Lung (tissue), 12 donors: ENCODE data around the gene PRR22. TPM values are rescaled to one million over a fixed set of nuclear protein-coding genes. Genes with fewer than 3 reads are reported as not detected.
"Not testable (repeated sequence)": the region's sequence is repeated elsewhere in the genome, so short reads cannot be mapped to it uniquely, and the experiment has no call there.

Experiments
- ATAC-seq: fragments of 200-7000 bp; cut with Tn5 transposase; one replicate; pipeline ENCODE4 v1.9.1; 2020; ENCODE audit warnings: moderate number of reproducible peaks; ENCODE audit not compliant: insufficient read depth, low FRiP score
- DNase-seq, 3 donors: peaks; one replicate each; pipeline ENCODE4 v3.0.0-alpha.2; 2013 to 2017
- H3K27ac ChIP-seq, 2 donors: one replicate each; pipeline ENCODE4 v1.5.1; 2013; ENCODE audit warnings: mild to moderate bottlenecking in 2 of 2, moderate library complexity in 2 of 2, control low read depth in 1 of 2, inconsistent platforms in 1 of 2, low read depth in 1 of 2, low read length in 1 of 2
- H3K27me3 ChIP-seq, 3 donors: one replicate each; pipeline ENCODE4 v1.5.1; 2013; ENCODE audit warnings: low read length in 2 of 3; ENCODE audit not compliant: control insufficient read depth in 3 of 3, insufficient read depth in 3 of 3
- H3K36me3 ChIP-seq, 4 donors: one replicate each; pipeline ENCODE4 v1.5.1; 2013; ENCODE audit warnings: low read length in 4 of 4, mild to moderate bottlenecking in 1 of 4, moderate library complexity in 1 of 4; ENCODE audit not compliant: control insufficient read depth in 4 of 4, insufficient read depth in 4 of 4
- H3K4me1 ChIP-seq, 5 donors: one replicate each; pipeline ENCODE4 v1.5.1; 2013; ENCODE audit warnings: low read length in 5 of 5, mild to moderate bottlenecking in 2 of 5, moderate library complexity in 1 of 5; ENCODE audit not compliant: control insufficient read depth in 5 of 5, insufficient read depth in 5 of 5
- H3K4me3 ChIP-seq: one replicate; pipeline ENCODE4 v1.5.1; 2013; ENCODE audit warnings: mild to moderate bottlenecking, control low read depth, moderate library complexity
- H3K9ac ChIP-seq, 2 donors: one replicate each; pipeline ENCODE4 v1.5.1; 2013; ENCODE audit warnings: low read length in 2 of 2, control low read depth in 1 of 2; ENCODE audit not compliant: insufficient read depth in 1 of 2
- H3K9me3 ChIP-seq, 4 donors: one replicate each; pipeline ENCODE4 v1.5.1; 2013; ENCODE audit warnings: low read length in 3 of 4, mild to moderate bottlenecking in 1 of 4, moderate library complexity in 1 of 4; ENCODE audit not compliant: control insufficient read depth in 4 of 4, insufficient read depth in 3 of 4
- WGBS, 2 donors: extraction: QIAGEN DNeasy Blood & Tissue Kit; methylation state at CpG; one replicate each; pipeline ENCODE4 v1.1.7; 2013; 5-methylcytosine and 5-hydroxymethylcytosine counted together
- polyA plus RNA-seq, 2 donors: library from polyadenylated mRNA; stranded (reverse); fragments of 200-250 nt; gene quantifications; one replicate each; pipeline ENCODE4 v1.2.1, GENCODE V29; 2013
- total RNA-seq, 2 donors: library from RNA; depleted of rRNA in 1 of 2; stranded (reverse); fragments of >200 nt in 1 of 2; gene quantifications; one replicate each; pipeline ENCODE4 v1.2.1, GENCODE V29; 2014 to 2021
- TF ChIP-seq, protein P1 (sequence below): IDR thresholded peaks from 2 replicates; pipeline ENCODE4 v1.5.1; 2012; ENCODE audit warnings: mild to moderate bottlenecking; ENCODE audit errors: control extremely low read depth, extremely low read depth
- donor health status: control.
- donor health status: control.
- donor health status: Bipolar disorder and iron deficiency.
- donor health status: healthy.
- donor health status: DM: yes; HTN: yes; CAD: no.

The PRR22 gene
- total and polyA plus RNA-seq, 4 donors: 0.20 to 6.8 (median 4.4) TPM

DNA sequence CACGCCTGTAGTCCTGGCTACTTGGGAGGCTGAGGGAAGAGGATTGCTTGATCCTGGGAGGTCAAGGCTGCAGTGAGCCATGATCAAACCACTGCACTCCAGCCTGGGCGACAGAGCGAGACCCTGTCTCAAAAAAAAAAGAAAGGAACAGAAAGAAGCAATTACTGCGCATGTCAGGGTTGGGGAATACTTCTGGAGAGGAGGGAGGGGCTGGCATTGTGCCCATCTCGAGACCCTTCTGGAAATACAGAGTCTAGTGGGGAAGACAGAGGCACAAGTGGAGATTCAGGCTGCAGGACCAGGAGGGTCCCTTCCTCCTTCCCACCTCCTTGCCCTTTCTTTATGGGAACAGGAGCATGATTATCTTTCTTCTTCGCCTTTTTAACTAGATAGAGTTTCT lies 30.8 kb downstream of the PRR22 start:
- H3K9ac ChIP-seq: no peak overlapping the region
- no peak overlapping the region for H3K27ac ChIP-seq
- H3K36me3 ChIP-seq: no peaks in the 10 kb centered on the region
- no peaks in the 10 kb centered on the region for H3K4me1 ChIP-seq
- 72 to 81% methylated on average over 6 of the region's 6 CpGs for WGBS, 2 donors
- no peaks in the 10 kb centered on the region for H3K9me3 ChIP-seq
- H3K27me3 ChIP-seq: peaks cover 0 to 2% (median 0%) of the 10 kb centered on the region in 3 donors
- H3K4me3 ChIP-seq: no peak overlapping the region
- DNase-seq (no peak), ATAC-seq (no peak)
- TF ChIP-seq, protein P1, sequence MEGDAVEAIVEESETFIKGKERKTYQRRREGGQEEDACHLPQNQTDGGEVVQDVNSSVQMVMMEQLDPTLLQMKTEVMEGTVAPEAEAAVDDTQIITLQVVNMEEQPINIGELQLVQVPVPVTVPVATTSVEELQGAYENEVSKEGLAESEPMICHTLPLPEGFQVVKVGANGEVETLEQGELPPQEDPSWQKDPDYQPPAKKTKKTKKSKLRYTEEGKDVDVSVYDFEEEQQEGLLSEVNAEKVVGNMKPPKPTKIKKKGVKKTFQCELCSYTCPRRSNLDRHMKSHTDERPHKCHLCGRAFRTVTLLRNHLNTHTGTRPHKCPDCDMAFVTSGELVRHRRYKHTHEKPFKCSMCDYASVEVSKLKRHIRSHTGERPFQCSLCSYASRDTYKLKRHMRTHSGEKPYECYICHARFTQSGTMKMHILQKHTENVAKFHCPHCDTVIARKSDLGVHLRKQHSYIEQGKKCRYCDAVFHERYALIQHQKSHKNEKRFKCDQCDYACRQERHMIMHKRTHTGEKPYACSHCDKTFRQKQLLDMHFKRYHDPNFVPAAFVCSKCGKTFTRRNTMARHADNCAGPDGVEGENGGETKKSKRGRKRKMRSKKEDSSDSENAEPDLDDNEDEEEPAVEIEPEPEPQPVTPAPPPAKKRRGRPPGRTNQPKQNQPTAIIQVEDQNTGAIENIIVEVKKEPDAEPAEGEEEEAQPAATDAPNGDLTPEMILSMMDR: no peak

DNA sequence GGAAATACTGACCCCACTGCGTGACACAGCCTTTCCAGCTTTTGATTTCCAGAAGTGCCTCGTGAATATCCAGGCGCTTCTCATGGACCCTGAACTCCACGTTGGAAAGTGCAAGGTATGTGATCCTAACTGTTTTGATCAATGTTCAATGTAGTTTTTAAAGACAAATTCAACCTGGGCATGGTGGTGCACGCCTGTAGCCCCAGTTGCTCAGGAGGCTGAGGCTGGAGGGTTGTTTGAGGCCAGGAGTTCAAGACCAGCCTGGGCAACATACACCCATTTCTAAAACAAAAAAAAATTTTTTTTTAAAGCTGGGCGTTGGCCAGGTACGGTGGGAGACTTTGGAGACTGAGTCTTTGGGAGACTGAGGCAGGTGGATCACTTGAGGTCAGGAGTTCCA lies 32.8 kb downstream of the PRR22 start:
- no peak overlapping the region for H3K27ac ChIP-seq
- H3K4me1 ChIP-seq: no peaks in the 10 kb centered on the region
- WGBS, 2 donors: 86 to 90% methylated on average over 7 of the region's 7 CpGs
- H3K4me3 ChIP-seq: no peak overlapping the region
- no peaks in the 10 kb centered on the region for H3K9me3 ChIP-seq
- ATAC-seq (no peak), DNase-seq (no peak)
- no peaks in the 10 kb centered on the region for H3K36me3 ChIP-seq
- no peak overlapping the region for H3K9ac ChIP-seq
- TF ChIP-seq, protein P1: no peak
- H3K27me3 ChIP-seq: no peaks in the 10 kb centered on the region

DNA sequence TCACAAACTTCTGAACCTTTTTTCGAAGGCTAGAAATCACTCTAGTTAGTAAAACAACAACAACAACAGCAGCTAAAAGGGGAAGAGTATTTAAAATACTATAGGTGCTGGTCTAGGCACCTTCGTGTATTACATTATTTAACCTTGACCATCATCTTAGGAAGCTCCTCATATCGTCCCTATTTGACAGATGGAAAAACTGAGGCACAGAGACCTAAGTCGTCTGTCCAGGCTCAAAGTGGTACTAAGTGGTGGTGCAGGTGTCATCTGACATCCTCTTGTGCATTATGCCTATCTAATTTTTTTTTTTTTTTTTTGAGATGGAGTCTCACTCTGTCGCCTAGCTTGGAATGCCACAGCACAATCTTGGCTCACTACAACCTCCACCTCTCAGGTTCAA lies 35.0 kb downstream of the PRR22 start:
- 88 to 91% methylated on average over 5 of the region's 5 CpGs for WGBS, 2 donors
- TF ChIP-seq, protein P1: no peak
- no peak overlapping the region for H3K4me3 ChIP-seq
- no peaks in the 10 kb centered on the region for H3K36me3 ChIP-seq
- DNase-seq (no peak), ATAC-seq (no peak)
- H3K9ac ChIP-seq: no peak overlapping the region
- H3K27ac ChIP-seq: no peak overlapping the region
- H3K4me1 ChIP-seq: no peaks in the 10 kb centered on the region
- H3K9me3 ChIP-seq: no peaks in the 10 kb centered on the region
- no peaks in the 10 kb centered on the region for H3K27me3 ChIP-seq

DNA sequence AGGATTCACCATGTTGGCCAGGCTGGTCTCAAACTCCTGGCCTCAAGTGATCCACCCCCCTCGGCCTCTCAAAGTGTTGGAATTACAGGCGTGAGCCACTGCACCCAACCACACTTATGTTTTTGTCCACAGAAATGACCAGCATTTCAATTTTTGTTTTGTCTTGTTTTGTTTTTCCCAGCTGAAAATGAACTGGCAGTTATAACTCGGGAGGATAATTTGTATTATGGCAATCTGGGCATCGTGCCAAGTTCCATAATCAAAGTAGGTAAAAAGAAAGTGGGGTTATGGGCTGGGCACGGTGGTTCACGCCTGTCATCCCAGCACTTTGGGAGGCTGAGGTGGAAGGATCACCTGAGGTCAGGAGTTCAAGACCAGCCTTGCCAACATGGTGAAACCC lies 35.6 kb downstream of the PRR22 start:
- H3K9me3 ChIP-seq, H3K4me1 ChIP-seq, H3K27me3 ChIP-seq, H3K4me3 ChIP-seq, ATAC-seq, H3K36me3 ChIP-seq, H3K27ac ChIP-seq, H3K9ac ChIP-seq: not testable (repeated sequence)
- WGBS, 2 donors: 36 to 56% methylated on average over 6 of the region's 6 CpGs
- peak in 2 of 3 donors; percentile 3 to 5 for DNase-seq

DNA sequence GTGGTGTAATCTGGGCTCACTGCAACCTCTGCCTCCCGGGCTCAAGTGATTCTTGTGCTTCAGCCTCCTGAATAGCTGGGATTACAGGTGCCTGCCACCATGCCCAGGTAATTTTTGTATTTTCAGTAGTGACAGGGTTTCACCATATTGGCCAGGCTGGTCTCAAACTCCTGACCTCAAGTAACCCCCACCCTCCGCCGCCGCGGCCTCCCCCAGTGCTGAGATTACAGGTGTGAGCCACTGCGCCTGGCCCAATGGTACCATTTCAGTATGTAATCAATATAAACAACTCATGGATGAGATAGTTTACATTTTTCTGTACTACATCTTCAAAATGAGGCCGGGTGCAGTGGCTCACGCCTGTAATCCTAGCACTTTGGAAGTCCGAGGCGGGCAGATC lies 39.5 kb downstream of the PRR22 start:
- not testable (repeated sequence) for H3K27me3 ChIP-seq, H3K4me1 ChIP-seq, H3K36me3 ChIP-seq, ATAC-seq, H3K27ac ChIP-seq, H3K9ac ChIP-seq, DNase-seq, H3K9me3 ChIP-seq, H3K4me3 ChIP-seq
- 89 to 95% methylated on average over 10 of the region's 10 CpGs for WGBS, 2 donors
